HCT116 (cell line): ENCODE measurements around the gene FOXK1. TPM values are rescaled to one million over a fixed set of nuclear protein-coding genes. Genes with fewer than 3 reads are reported as not detected.

Experiments
- ATAC-seq: fragments of 200-7000 bp; cut with Tn5 transposase; 2 replicates; pipeline ENCODE4 v1.9.1; 2020; ENCODE audit warnings: mild to moderate bottlenecking, moderate library complexity
- BruUV-seq: library from RNA; stranded (reverse); fragments of 400-500 nt; replicated peaks from 2 replicates; lab custom pipeline; 2021; lab: Mats Ljungman, UMichigan
- CTCF ChIA-PET: fragments of 300-600 bp; sonication (Branson Sonifier 250); formaldehyde crosslinking; loops from one replicate; lab custom pipeline; 2021; ENCODE audit warnings: antibody characterized with exemption; lab: Charles Lee
- POLR2A ChIA-PET: fragments of 300-600, 350-600 bp; sonication (Branson Sonifier 250); formaldehyde crosslinking; loops from one replicate; lab custom pipeline; 2021; ENCODE audit warnings: antibody characterized with exemption; lab: Charles Lee
- RAD21 ChIA-PET, 2 experiments: fragments of 300-600 bp; sonication (Branson Sonifier 250); formaldehyde crosslinking; loops; one replicate each; lab custom pipeline; 2023; ENCODE audit warnings: low total read pairs in 2 of 2; ENCODE audit not compliant: uncharacterized antibody in 2 of 2, unreplicated experiment in 2 of 2, low non-redundant PET in 1 of 2; lab: Charles Lee
- DNase-seq: peaks from one replicate; pipeline ENCODE4 v3.0.0-alpha.2; 2010; ENCODE audit warnings: low read depth, low spot score
- H2AFZ ChIP-seq: fragments of 200-600 bp; shearing (Covaris generic), sonication (generic); 2 replicates; pipeline ENCODE4 v1.6.1; 2017; ENCODE audit warnings: low read depth, mixed run types, mixed read lengths, antibody characterized with exemption, low read length; ENCODE audit not compliant: poor library complexity, severe bottlenecking
- H3K27ac ChIP-seq: 2 replicates; pipeline ENCODE4 v1.5.1; 2012; ENCODE audit warnings: low read depth, low read length
- H3K27me3 ChIP-seq: fragments of 200-600 bp; sonication (generic); 2 replicates; pipeline ENCODE4 v1.6.1; 2016; ENCODE audit warnings: mixed run types, low read length, mixed read lengths; ENCODE audit not compliant: insufficient read depth
- H3K36me3 ChIP-seq, 2 experiments: fragments of 200-500 bp in 1 of 2; fragments of 200-600 bp in 1 of 2; sonication (Bioruptor generic) in 1 of 2; sonication (generic) in 1 of 2; 2 replicates each; pipeline versions ENCODE4 v1.5.1 to v1.6.1; 2014 to 2016; ENCODE audit warnings: low read length in 2 of 2, inconsistent platforms in 1 of 2, mixed read lengths in 1 of 2, mixed run types in 1 of 2; ENCODE audit not compliant: insufficient read depth in 2 of 2, control insufficient read depth in 1 of 2
- H3K4me1 ChIP-seq, 2 experiments: fragments of 200-600 bp in 1 of 2; sonication (generic) in 1 of 2; 2 replicates each; pipeline versions ENCODE4 v1.5.1 to v1.6.1; 2012 to 2017; ENCODE audit warnings: low read length in 2 of 2, inconsistent platforms in 1 of 2, mild to moderate bottlenecking in 1 of 2, mixed read lengths in 1 of 2, mixed run types in 1 of 2, moderate library complexity in 1 of 2; ENCODE audit not compliant: insufficient read depth in 2 of 2, control insufficient read depth in 1 of 2
- H3K4me2 ChIP-seq: fragments of 200-600 bp; sonication (generic); 2 replicates; pipeline ENCODE4 v1.6.1; 2017; ENCODE audit warnings: mixed run types, low read length, mixed read lengths
- H3K4me3 ChIP-seq, 2 experiments: fragments of 200-600 bp in 1 of 2; sonication (generic) in 1 of 2; replicated peaks in 1 of 2; 2 replicates each; pipeline ENCODE4 v1.5.1; 2011 to 2016; ENCODE audit warnings: low read length in 2 of 2, control low read depth in 1 of 2, low read depth in 1 of 2, mild to moderate bottlenecking in 1 of 2, mixed read lengths in 1 of 2, mixed run types in 1 of 2
- H3K79me2 ChIP-seq: fragments of 200-600 bp; sonication (generic); 2 replicates; pipeline ENCODE4 v1.6.1; 2017; ENCODE audit warnings: mild to moderate bottlenecking, mixed run types, low read length, moderate library complexity, mixed read lengths; ENCODE audit not compliant: insufficient read depth
- H3K9ac ChIP-seq: fragments of 200-600 bp; sonication (generic); 2 replicates; pipeline ENCODE4 v1.6.1; 2016; ENCODE audit warnings: low read length, mixed read lengths
- H3K9me2 ChIP-seq: fragments of 200-600 bp; sonication (generic), shearing (Covaris generic); 2 replicates; pipeline ENCODE4 v1.6.1; 2017; ENCODE audit warnings: mixed run types, mild to moderate bottlenecking, moderate library complexity; ENCODE audit not compliant: insufficient read depth
- H3K9me3 ChIP-seq, 2 experiments: fragments of 200-500 bp in 1 of 2; fragments of 200-600 bp in 1 of 2; sonication (Bioruptor generic) in 1 of 2; sonication (generic) in 1 of 2; 2 replicates each; pipeline ENCODE4 v1.6.1; 2014 to 2017; ENCODE audit warnings: low read length in 2 of 2, mixed read lengths in 2 of 2, inconsistent platforms in 1 of 2, low read depth in 1 of 2, mild to moderate bottlenecking in 1 of 2, mixed run types in 1 of 2, moderate library complexity in 1 of 2; ENCODE audit not compliant: control insufficient read depth in 1 of 2, insufficient read depth in 1 of 2
- H4K20me1 ChIP-seq: fragments of 200-600 bp; sonication (generic), shearing (Covaris generic); 2 replicates; pipeline ENCODE4 v1.6.1; 2017; ENCODE audit warnings: mixed run types, mild to moderate bottlenecking, moderate library complexity; ENCODE audit not compliant: insufficient read depth
- EZH2phosphoT487 ChIP-seq: fragments of 200-600 bp; IDR thresholded peaks from 2 replicates; pipeline ENCODE4 v1.6.1; 2018; ENCODE audit warnings: antibody characterized with exemption, borderline replicate concordance
- JUND ChIP-seq: IDR thresholded peaks from 2 replicates; pipeline ENCODE4 v1.6.1; 2012
- MAX ChIP-seq: IDR thresholded peaks from 2 replicates; pipeline ENCODE4 v1.6.1; 2012
- POLR2AphosphoS5 ChIP-seq: IDR thresholded peaks from 2 replicates; pipeline ENCODE4 v1.6.1; 2011; ENCODE audit warnings: mild to moderate bottlenecking, low read depth, low read length, moderate library complexity
- RAD21 ChIP-seq: IDR thresholded peaks from 2 replicates; pipeline ENCODE4 v1.6.1; 2012; ENCODE audit warnings: low read depth, mild to moderate bottlenecking
- SRF ChIP-seq: IDR thresholded peaks from 2 replicates; pipeline ENCODE4 v1.6.1; 2012; ENCODE audit warnings: low read depth
- TCF7L2 ChIP-seq: IDR thresholded peaks from 2 replicates; pipeline ENCODE4 v1.7.0; 2011; ENCODE audit warnings: borderline replicate concordance, inconsistent platforms; ENCODE audit not compliant: insufficient read depth, insufficient read length; ENCODE audit errors: extremely low read depth
- YY1 ChIP-seq: IDR thresholded peaks from 2 replicates; pipeline ENCODE4 v1.6.1; 2011; ENCODE audit warnings: low read length, low read depth, moderate library complexity, mild to moderate bottlenecking; ENCODE audit not compliant: insufficient replicate concordance; ENCODE audit errors: extremely low read depth
- intact Hi-C: fragments of 100-400 bp; cut with micrococcal nuclease; formaldehyde crosslinking; loops from 2 replicates; pipeline ENCODE4 v1.10.0; 2022
- total RNA-seq: library from RNA; stranded (reverse); gene quantifications from one replicate; pipeline ENCODE4 v1.2.1, GENCODE V29; 2021; ENCODE audit not compliant: unreplicated experiment
- TF ChIP-seq, protein P1 (sequence below): IDR thresholded peaks from 2 replicates; pipeline ENCODE4 v1.6.1; 2011; ENCODE audit warnings: mild to moderate bottlenecking, low read length, moderate library complexity; ENCODE audit not compliant: insufficient replicate concordance; ENCODE audit errors: extremely low read depth

Gene FOXK1
- total RNA-seq, 1 experiment from 2014 or later: 60.5 TPM

DNA sequence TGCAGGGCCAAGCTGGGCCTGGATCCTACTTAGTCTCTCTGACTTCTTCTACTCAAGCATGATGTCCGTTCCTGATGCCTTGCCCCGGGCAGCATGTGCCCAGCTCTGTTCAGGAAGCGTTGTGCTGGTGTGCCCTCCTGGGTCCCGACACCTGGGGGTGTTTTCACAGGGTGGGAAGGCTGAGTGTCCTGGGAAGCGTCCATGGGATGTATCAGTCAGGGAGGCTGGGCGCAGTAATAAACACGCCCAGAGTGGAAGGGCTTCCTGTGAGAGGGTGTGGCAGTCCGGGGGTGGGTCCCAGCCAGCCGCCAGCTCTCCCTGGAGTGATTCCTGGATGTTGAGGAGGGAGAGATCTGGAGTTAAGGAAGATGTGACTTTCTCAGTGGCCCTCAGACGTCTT is 29.0 kb downstream of the FOXK1 start:
- ChIA-PET RAD21 (no interaction called here), CTCF (no interaction called here), POLR2A (no interaction called here)
- intact Hi-C loops: no loop called here
- no peak for DNase-seq
- Histone ChIP-seq H2AFZ (no peak overlapping the region), H4K20me1 (0 out of 2 replicates have a peak, but pooled peaks cover 6% of the 10 kb centered on the region), H3K36me3 (no peaks in the 10 kb centered on the region), H3K4me1 (no peaks in the 10 kb centered on the region), H3K4me2 (no peak overlapping the region), H3K27me3 (no peaks in the 10 kb centered on the region), H3K79me2 (peaks cover 98% of the 10 kb centered on the region), H3K9me3 (no peaks in the 10 kb centered on the region; a peak in 1 of 4 replicates), H3K9me2 (no peaks in the 10 kb centered on the region), H3K27ac (no peak overlapping the region), H3K9ac (no peak overlapping the region), H3K4me3 (no peak overlapping the region)
- TF ChIP-seq JUND (no peak), POLR2AphosphoS5 (no peak), TCF7L2 (no peak), SRF (no peak), YY1 (no peak), RAD21 (no peak), MAX (no peak), EZH2phosphoT487 (no peak)
- TF ChIP-seq, protein P1, sequence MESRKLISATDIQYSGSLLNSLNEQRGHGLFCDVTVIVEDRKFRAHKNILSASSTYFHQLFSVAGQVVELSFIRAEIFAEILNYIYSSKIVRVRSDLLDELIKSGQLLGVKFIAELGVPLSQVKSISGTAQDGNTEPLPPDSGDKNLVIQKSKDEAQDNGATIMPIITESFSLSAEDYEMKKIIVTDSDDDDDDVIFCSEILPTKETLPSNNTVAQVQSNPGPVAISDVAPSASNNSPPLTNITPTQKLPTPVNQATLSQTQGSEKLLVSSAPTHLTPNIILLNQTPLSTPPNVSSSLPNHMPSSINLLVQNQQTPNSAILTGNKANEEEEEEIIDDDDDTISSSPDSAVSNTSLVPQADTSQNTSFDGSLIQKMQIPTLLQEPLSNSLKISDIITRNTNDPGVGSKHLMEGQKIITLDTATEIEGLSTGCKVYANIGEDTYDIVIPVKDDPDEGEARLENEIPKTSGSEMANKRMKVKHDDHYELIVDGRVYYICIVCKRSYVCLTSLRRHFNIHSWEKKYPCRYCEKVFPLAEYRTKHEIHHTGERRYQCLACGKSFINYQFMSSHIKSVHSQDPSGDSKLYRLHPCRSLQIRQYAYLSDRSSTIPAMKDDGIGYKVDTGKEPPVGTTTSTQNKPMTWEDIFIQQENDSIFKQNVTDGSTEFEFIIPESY: no peak
- BruUV-seq: no TSS peak
- ATAC-seq: no peak
